AG10803 (cell line): Measurements from ENCODE around the gene PTGER2.

Source experiments
- DNase-seq: peaks from one replicate; pipeline ENCODE4 v3.0.0; 2010; ENCODE audit warnings: low read depth
- H3K4me3 ChIP-seq: 2 replicates; pipeline ENCODE4 v1.5.1; 2011; ENCODE audit warnings: mild to moderate bottlenecking, low read length, control low read depth
- TF ChIP-seq, protein P1 (sequence below): conservative IDR thresholded peaks from 2 replicates; pipeline ENCODE4 v1.5.1; 2011; ENCODE audit warnings: mild to moderate bottlenecking, low read length, control low read depth, inconsistent platforms

The PTGER2 gene

DNA sequence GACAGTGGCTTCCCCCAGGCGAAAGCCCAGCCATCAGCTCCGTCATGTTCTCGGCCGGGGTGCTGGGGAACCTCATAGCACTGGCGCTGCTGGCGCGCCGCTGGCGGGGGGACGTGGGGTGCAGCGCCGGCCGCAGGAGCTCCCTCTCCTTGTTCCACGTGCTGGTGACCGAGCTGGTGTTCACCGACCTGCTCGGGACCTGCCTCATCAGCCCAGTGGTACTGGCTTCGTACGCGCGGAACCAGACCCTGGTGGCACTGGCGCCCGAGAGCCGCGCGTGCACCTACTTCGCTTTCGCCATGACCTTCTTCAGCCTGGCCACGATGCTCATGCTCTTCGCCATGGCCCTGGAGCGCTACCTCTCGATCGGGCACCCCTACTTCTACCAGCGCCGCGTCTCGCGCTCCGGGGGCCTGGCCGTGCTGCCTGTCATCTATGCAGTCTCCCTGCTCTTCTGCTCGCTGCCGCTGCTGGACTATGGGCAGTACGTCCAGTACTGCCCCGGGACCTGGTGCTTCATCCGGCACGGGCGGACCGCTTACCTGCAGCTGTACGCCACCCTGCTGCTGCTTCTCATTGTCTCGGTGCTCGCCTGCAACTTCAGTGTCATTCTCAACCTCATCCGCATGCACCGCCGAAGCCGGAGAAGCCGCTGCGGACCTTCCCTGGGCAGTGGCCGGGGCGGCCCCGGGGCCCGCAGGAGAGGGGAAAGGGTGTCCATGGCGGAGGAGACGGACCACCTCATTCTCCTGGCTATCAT lies 663 bp downstream of the PTGER2 start:
- TF ChIP-seq, protein P1, sequence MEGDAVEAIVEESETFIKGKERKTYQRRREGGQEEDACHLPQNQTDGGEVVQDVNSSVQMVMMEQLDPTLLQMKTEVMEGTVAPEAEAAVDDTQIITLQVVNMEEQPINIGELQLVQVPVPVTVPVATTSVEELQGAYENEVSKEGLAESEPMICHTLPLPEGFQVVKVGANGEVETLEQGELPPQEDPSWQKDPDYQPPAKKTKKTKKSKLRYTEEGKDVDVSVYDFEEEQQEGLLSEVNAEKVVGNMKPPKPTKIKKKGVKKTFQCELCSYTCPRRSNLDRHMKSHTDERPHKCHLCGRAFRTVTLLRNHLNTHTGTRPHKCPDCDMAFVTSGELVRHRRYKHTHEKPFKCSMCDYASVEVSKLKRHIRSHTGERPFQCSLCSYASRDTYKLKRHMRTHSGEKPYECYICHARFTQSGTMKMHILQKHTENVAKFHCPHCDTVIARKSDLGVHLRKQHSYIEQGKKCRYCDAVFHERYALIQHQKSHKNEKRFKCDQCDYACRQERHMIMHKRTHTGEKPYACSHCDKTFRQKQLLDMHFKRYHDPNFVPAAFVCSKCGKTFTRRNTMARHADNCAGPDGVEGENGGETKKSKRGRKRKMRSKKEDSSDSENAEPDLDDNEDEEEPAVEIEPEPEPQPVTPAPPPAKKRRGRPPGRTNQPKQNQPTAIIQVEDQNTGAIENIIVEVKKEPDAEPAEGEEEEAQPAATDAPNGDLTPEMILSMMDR, result no peak
- peak overlapping the region; percentile 77 for H3K4me3 ChIP-seq
- DNase-seq, result peak; percentile 20

DNA sequence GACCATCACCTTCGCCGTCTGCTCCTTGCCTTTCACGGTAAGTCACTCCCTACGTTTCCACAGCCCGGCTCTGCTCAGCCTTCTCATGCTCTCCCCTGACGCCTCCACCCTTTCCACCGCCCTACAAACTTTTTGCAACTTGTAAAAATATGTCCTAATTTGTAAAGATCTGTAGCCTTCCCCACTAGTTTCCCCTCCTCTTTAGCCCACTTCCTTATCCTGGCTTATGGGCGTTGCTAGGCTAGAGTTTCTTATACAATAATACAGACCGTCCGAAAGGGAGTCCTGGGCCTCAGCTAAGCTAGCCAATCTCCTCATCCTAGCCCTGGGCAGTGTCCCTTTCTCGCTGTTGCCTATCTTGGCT lies 1.2 kb downstream of the PTGER2 start:
- peak overlapping the region; percentile 77 for H3K4me3 ChIP-seq
- no peak for DNase-seq
- TF ChIP-seq, protein P1, result no peak

DNA sequence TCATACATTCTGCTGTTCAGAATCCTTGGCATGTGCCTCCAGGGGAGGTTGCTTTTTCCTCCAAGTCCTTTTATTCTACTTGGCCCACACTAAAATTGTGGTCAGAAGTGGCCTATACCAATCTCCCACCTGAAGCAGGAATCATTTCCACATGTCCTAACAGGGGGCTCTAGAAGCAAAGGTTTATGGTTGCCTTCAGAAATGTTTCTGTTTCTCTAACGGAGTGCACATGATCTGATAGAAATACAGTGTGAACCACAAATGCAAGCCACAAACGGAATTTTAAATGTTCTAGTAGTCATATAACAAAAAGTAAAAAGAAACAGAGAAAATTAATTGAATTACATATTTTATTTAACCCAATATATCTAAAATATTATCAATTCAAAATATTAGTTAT lies 4.0 kb downstream of the PTGER2 start:
- no peak for DNase-seq
- H3K4me3 ChIP-seq, result no peak overlapping the region
- TF ChIP-seq, protein P1, result no peak

DNA sequence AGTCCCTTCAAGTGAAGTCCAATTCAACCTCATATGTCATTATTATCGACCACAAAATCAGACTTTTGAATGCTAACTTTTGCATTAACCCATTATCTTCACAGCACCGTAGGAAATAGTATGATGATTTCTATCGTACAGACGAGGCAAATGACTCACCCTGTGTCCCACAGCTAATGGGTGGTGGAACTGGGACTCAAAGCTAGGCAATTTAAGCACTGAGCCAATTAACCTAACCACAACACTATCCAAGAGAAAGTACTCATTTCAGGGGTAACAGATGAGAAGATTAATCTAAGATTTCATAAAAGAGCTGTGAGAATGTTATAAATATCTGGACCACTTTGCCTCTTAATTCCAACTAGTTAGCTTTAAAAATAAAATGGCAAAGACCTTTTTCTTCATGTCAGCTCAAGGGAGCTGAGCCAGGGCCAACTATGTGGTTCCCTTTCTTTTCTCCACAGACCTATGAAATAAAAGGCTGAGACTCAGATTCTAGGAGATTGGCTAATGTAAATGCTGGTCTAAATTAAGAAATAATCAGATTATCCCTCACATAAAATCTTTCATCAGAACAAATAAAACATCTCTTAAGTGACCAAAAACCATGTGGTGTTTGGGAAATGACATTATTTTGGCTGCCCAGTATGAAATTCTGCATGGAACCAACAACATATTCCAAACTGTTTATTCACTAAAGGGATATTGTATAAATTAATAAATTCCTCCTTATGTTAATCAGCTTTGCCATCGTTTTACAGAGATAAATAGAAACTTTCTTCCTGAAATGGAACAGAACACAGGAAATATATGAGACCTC lies 4.9 kb downstream of the PTGER2 start:
- TF ChIP-seq, protein P1, result no peak
- DNase-seq, result peak; percentile 48
- H3K4me3 ChIP-seq, result no peak overlapping the region

DNA sequence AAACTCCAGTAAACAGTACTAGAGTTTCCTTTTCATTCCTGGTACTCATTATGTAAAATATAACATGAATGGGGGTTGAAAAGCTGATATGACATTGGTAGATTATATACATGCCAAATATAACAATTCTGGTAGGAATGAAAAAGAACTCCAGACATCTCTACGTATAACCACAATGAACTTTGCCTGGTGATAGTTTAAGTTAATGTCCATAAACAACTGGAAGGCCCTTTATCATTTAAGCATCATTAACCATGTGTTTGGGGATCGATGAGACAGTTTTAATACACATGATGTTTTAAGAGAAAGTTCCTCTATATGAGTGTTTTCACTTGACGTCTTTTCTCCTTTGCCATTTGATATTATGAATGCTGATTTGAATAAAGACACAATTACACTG lies 5.8 kb downstream of the PTGER2 start:
- no peak for DNase-seq
- TF ChIP-seq, protein P1, result no peak
- no peak overlapping the region for H3K4me3 ChIP-seq

DNA sequence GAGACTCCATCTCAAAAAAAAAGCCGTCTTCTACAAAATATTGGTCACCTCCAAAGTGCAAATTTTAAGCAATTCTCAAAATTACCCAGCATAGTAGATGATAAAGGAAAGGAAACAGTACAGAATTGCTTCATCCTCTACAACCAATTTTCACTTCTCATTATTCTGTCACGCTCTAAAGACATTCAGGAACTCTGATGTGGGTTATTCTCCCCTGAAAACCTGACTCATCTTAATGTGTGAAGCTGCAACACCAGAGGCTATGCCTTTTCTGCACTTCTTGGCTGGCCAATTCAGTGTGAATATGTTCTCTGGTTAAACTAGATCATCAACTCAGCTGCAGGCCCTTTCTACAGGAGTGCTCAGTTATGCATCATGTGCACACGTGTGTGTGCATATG lies 11.0 kb downstream of the PTGER2 start:
- TF ChIP-seq, protein P1, result no peak
- peak; percentile 52 for DNase-seq
- H3K4me3 ChIP-seq, result no peak overlapping the region

DNA sequence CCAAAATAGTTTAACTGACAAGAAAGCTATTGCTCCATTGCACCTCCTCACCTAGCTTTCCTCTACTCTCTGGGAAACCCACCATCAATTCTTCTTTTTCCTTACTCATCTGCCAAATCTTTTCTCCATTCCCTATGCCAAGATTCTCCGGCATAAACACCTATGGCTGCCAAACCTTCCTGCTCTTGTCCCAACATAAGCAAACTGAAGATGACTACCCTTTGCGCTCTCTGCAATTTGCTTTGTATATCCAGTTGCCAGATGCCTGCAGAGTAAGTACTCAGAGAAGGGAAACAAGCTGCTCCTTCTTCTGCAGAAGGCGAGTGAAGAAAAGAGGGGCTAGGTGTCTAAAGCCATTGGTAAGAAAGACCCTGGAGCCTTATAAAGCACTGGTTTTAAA lies 11.5 kb downstream of the PTGER2 start:
- no peak overlapping the region for H3K4me3 ChIP-seq
- DNase-seq, result no peak
- TF ChIP-seq, protein P1, result no peak
